HepG2 (cell line): ENCODE data around the gene FAF1. TPM values are rescaled to one million over a fixed set of nuclear protein-coding genes. Genes with fewer than 3 reads are reported as not detected.

Source experiments
- DNMT3B ChIP-seq: conservative IDR thresholded peaks from 2 replicates; pipeline ENCODE4 v1.6.1; 2016; ENCODE audit warnings: missing biosample characterization, control low read depth
- FOXA3 ChIP-seq: IDR thresholded peaks from 2 replicates; pipeline ENCODE4 v1.6.1; 2016; ENCODE audit warnings: missing genetic modification reagents, missing compliant biosample characterization
- HOMEZ ChIP-seq: IDR thresholded peaks from 2 replicates; pipeline ENCODE4 v1.6.1; 2016; ENCODE audit warnings: low read depth
- RFX5 ChIP-seq: IDR thresholded peaks from 2 replicates; pipeline ENCODE4 v1.6.1; 2011; ENCODE audit warnings: low read depth, low read length, improper control_type of control experiment
- SRSF4 ChIP-seq: fragments of 200-400 bp; formaldehyde crosslinking; IDR thresholded peaks from one replicate; pipeline ENCODE4 v1.6.1; 2018; ENCODE audit warnings: mild to moderate bottlenecking, low read depth, low read length, moderate library complexity; ENCODE audit not compliant: poor library complexity, severe bottlenecking
- TARDBP ChIP-seq: sonication (generic); formaldehyde crosslinking; IDR thresholded peaks from 2 replicates; pipeline ENCODE4 v1.8.0; 2022; ENCODE audit warnings: mild to moderate bottlenecking, missing genetic modification reagents
- ZBTB10 ChIP-seq: sonication (generic); formaldehyde crosslinking; IDR thresholded peaks from 2 replicates; pipeline ENCODE4 v1.4.0; 2020; ENCODE audit warnings: missing genetic modification reagents, borderline replicate concordance
- ZBTB3 ChIP-seq: sonication (generic); formaldehyde crosslinking; IDR thresholded peaks from 2 replicates; pipeline ENCODE4 v1.4.0; 2020; ENCODE audit warnings: low read depth, mild to moderate bottlenecking, moderate library complexity, missing genetic modification reagents, borderline replicate concordance
- ZKSCAN1 ChIP-seq: fragments of 150-350 bp; IDR thresholded peaks from 2 replicates; pipeline ENCODE4 v1.6.1; 2014; ENCODE audit warnings: low read length
- ZNF503 ChIP-seq: sonication (generic); formaldehyde crosslinking; IDR thresholded peaks from 2 replicates; pipeline ENCODE4 v1.4.0; 2020; ENCODE audit warnings: missing genetic modification reagents
- ZNF530 ChIP-seq: sonication (generic); formaldehyde crosslinking; IDR thresholded peaks from 2 replicates; pipeline ENCODE4 v1.5.0; 2020; ENCODE audit warnings: low read depth, mild to moderate bottlenecking, missing genetic modification reagents
- ZSCAN5A ChIP-seq: sonication (generic); formaldehyde crosslinking; IDR thresholded peaks from 2 replicates; pipeline ENCODE4 v1.8.0; 2022; ENCODE audit warnings: mild to moderate bottlenecking, missing genetic modification reagents, borderline replicate concordance
- polyA plus RNA-seq, 8 experiments: library from polyadenylated mRNA; depleted of rRNA in 3 of 8; stranded (reverse) in 7 of 8; unstranded in 1 of 8; fragments of >200 nt; fragmentation: Illumina TruSeq in 4 of 8; extraction: Trizol in 4 of 8; gene quantifications; 2 replicates each; pipeline versions ENCODE4 v1.2.1 to v1.2.3, GENCODE V29; 2011 to 2016; ENCODE audit warnings: low read depth in 4 of 8, missing spikeins in 1 of 8, mixed read lengths in 1 of 8; ENCODE audit not compliant: insufficient read depth in 1 of 8
- total RNA-seq, 5 experiments: library from RNA; depleted of rRNA; stranded (reverse); fragments of >200 nt; fragmentation: Illumina TruSeq; extraction: Trizol; gene quantifications; 2 replicates each; pipeline ENCODE4 v1.2.3, GENCODE V29; 2016; ENCODE audit warnings: low read depth in 1 of 5
- TF ChIP-seq, protein P1 (sequence below): sonication (generic); formaldehyde crosslinking; IDR thresholded peaks from 2 replicates; pipeline ENCODE4 v1.8.1; 2023; ENCODE audit warnings: missing genetic modification reagents, inconsistent platforms, borderline replicate concordance
- TF ChIP-seq, protein P2 (sequence below): IDR thresholded peaks from 2 replicates; pipeline ENCODE4 v1.6.1; 2016; ENCODE audit warnings: low read depth, missing genetic modification reagents, missing compliant biosample characterization

Gene FAF1
- total and polyA plus RNA-seq, 2 of the 13 experiments (the other 11 are each of a cell fraction or from before 2014, with no cell fraction given), result 19.4 to 63.3 TPM

DNA sequence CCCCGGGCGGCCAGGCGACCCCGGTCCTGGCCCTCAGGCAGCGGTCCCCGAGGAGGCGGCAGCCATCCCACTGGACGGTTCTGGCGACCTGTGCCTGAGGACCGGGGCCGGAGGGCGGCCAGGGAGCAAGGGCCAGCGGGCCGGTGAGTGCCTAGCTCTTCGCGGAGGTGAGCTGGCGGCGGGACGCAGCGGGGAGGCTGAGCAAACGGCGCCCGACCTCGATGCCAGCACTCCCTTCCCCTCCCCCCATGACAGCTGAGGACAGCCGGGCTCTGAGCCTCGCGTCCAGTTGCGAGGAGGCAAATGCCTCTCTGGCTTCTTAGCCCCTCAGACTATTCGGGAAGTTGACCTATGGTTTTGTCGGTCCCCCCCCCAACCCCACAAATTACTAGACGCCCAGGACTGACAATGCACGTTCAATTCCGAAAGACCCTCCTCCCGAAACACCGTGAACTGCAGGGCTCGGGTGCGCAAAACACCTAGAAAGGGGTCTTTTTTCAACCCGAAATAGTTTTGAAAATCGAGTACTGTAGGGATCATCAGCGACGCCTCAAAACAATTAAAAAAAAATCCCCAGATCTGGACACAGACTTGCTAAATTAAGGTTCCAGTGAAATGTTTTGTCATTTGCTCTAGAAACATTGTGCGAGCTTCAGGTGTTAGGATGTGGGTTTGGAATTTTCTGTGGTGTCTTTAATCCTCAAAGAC lies 18.2 kb upstream of the FAF1 start (continued):
- TF ChIP-seq, protein P1, sequence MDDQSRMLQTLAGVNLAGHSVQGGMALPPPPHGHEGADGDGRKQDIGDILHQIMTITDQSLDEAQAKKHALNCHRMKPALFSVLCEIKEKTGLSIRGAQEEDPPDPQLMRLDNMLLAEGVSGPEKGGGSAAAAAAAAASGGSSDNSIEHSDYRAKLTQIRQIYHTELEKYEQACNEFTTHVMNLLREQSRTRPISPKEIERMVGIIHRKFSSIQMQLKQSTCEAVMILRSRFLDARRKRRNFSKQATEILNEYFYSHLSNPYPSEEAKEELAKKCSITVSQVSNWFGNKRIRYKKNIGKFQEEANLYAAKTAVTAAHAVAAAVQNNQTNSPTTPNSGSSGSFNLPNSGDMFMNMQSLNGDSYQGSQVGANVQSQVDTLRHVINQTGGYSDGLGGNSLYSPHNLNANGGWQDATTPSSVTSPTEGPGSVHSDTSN, result no peak
- no peak for TF ChIP-seq ZNF530
- no peak for TF ChIP-seq TARDBP
- no peak for TF ChIP-seq RFX5
- TF ChIP-seq ZNF503 (CRISPR knock-in tag), result no peak
- no peak for TF ChIP-seq DNMT3B
- no peak; the same call in 1 of the 2 replicates for TF ChIP-seq ZBTB10
- no peak for TF ChIP-seq ZSCAN5A (CRISPR knock-in tag)
- no peak for TF ChIP-seq ZBTB3
- no peak for TF ChIP-seq SRSF4
- TF ChIP-seq FOXA3 (CRISPR knock-in tag), result no peak
- TF ChIP-seq HOMEZ, result no peak
- TF ChIP-seq, protein P2, sequence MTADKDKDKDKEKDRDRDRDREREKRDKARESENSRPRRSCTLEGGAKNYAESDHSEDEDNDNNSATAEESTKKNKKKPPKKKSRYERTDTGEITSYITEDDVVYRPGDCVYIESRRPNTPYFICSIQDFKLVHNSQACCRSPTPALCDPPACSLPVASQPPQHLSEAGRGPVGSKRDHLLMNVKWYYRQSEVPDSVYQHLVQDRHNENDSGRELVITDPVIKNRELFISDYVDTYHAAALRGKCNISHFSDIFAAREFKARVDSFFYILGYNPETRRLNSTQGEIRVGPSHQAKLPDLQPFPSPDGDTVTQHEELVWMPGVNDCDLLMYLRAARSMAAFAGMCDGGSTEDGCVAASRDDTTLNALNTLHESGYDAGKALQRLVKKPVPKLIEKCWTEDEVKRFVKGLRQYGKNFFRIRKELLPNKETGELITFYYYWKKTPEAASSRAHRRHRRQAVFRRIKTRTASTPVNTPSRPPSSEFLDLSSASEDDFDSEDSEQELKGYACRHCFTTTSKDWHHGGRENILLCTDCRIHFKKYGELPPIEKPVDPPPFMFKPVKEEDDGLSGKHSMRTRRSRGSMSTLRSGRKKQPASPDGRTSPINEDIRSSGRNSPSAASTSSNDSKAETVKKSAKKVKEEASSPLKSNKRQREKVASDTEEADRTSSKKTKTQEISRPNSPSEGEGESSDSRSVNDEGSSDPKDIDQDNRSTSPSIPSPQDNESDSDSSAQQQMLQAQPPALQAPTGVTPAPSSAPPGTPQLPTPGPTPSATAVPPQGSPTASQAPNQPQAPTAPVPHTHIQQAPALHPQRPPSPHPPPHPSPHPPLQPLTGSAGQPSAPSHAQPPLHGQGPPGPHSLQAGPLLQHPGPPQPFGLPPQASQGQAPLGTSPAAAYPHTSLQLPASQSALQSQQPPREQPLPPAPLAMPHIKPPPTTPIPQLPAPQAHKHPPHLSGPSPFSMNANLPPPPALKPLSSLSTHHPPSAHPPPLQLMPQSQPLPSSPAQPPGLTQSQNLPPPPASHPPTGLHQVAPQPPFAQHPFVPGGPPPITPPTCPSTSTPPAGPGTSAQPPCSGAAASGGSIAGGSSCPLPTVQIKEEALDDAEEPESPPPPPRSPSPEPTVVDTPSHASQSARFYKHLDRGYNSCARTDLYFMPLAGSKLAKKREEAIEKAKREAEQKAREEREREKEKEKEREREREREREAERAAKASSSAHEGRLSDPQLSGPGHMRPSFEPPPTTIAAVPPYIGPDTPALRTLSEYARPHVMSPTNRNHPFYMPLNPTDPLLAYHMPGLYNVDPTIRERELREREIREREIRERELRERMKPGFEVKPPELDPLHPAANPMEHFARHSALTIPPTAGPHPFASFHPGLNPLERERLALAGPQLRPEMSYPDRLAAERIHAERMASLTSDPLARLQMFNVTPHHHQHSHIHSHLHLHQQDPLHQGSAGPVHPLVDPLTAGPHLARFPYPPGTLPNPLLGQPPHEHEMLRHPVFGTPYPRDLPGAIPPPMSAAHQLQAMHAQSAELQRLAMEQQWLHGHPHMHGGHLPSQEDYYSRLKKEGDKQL (CRISPR knock-in tag), result no peak
- TF ChIP-seq ZKSCAN1, result no peak
